ENCODE data around the gene IVNS1ABP. TPM values are rescaled to one million over a fixed set of nuclear protein-coding genes. Genes with fewer than 3 reads are reported as not detected.
"Not testable (repeated sequence)": the region's sequence is repeated elsewhere in the genome, so short reads cannot be mapped to it uniquely, and the experiment has no call there.

IVNS1ABP gene
- total RNA-seq (2021; fragmentation: NEBNext Ultra II Directional; extraction: Animal tissue kit (Norgen Biotek cat#: 25700)), result 10 to 100 TPM; 34.1 to 52.4 (median 41.2) TPM
- long read RNA-seq, full-length matches to known transcripts, result 37 of 62 reads
- long read RNA-seq, partial matches to known transcripts, result 18 of 62 reads
- long read RNA-seq, other reads (novel, unspliced or antisense), result 7 of 62 reads

DNA sequence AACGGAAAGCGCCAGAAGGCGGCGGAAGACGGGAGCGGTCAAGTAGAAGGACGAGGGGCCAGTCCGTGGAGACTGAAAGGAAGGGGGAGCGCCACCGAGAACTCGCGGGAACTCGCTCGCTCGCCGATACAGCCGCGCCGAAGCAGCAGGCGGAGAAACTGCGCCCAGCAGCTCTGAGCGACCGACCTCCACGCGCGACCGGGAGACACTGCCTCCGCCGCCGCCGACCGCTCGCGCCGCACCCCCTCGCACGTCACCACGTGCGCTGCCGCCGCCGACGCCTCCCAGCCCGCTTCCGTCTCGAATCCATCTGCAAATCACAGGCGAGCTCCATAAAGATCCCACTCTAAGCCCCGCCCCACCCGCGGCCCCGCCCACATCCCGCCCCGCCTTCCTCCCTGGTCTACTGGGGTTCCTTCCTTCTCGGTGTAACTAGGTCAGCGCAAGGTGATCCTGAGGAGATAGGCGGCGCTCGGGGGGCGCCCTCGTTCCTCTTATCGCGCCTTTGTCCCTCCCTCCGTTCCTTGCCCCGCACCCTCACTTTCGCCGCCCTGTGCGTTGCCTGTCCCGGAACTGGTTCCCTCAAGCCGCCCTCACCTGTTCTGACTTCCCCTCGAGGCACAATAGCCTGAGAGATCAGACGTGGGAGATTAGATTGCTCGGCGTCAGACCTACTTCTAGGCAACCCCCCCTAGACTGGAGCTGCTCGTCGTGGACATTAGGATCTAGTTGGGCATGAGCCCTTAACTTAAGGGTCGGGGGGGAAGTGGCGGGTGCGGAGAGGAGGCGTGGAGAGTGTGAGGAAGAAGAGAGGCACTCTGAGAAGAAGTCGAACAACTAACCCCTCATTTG, at the start of gene IVNS1ABP:
Gene IVNS1ABP (minus strand): TSS at position 210 of the 852 bp plus-strand sequence. CDS start 7,750 bp downstream, outside the sequence.
- Mint-ChIP-seq H3K27me3 (ENCODE audit: insufficient read depth) (no peaks in the 10 kb centered on the region; the same call in 1 of the 2 replicates), H3K4me1 (ENCODE audit: low read depth) (peaks cover 58% of the 10 kb centered on the region), H3K4me3 (peak within 1 kb of the TSS; percentile 97), H3K9me3 (peaks cover 8% of the 10 kb centered on the region), H3K36me3 (ENCODE audit: low read depth) (peaks cover 12% of the 10 kb centered on the region; the same call in 1 of the 2 replicates), H3K27ac (peak within 1 kb of the TSS; percentile 93)
- peak; percentile 89 for DNase-seq
- TF ChIP-seq CTCF (IDR thresholded peaks at IDR 0.05), result peak; percentile 41

- no peak for DNase-seq
- no peak overlapping the region for H3K4me3 Mint-ChIP-seq
- H3K4me1 Mint-ChIP-seq (ENCODE audit: low read depth), result peaks cover 39% of the 10 kb centered on the region
- no peak for TF ChIP-seq CTCF (IDR thresholded peaks at IDR 0.05)
- peaks cover 7% of the 10 kb centered on the region; the same call in 1 of the 2 replicates for H3K9me3 Mint-ChIP-seq
- no peak overlapping the region for H3K27ac Mint-ChIP-seq
- H3K27me3 Mint-ChIP-seq (ENCODE audit: insufficient read depth), result no peaks in the 10 kb centered on the region; the same call in 1 of the 2 replicates
- H3K36me3 Mint-ChIP-seq (ENCODE audit: low read depth), result no peaks in the 10 kb centered on the region; the same call in 1 of the 2 replicates
Measured at GRCh38 chr1:185365951-185366350, 48.9 kb upstream of the IVNS1ABP start.

DNA sequence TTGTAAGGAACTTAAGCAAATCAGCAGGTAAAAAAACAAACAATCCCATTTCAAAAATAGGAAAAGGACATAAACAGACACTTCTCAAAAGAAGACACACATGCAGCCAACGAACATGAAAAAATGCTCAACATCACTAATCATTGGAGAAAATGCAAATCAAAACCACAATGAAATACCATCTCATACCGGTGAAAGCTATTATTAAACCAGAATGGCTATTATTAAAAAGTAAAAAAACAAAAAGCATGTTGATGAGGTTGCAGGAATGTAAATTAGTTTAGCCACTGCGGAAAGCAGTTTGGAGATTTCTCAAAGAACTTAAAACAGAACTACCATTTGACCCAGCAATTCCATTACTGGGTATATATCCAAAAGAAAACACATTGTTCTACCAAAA, 47.5 kb upstream of the IVNS1ABP start:
- H3K36me3 Mint-ChIP-seq (ENCODE audit: low read depth); H3K9me3 Mint-ChIP-seq: not testable (repeated sequence)

GRCh38 chr1:185363205-185363604, 46.2 kb upstream of the IVNS1ABP start:
- no peaks in the 10 kb centered on the region; the same call in 1 of the 2 replicates for H3K27me3 Mint-ChIP-seq (ENCODE audit: insufficient read depth)
- no peak for TF ChIP-seq CTCF (IDR thresholded peaks at IDR 0.05)
- H3K27ac Mint-ChIP-seq, result no peak overlapping the region
- H3K36me3 Mint-ChIP-seq (ENCODE audit: low read depth), result no peaks in the 10 kb centered on the region; the same call in 1 of the 2 replicates
- H3K9me3 Mint-ChIP-seq, result peaks cover 9% of the 10 kb centered on the region; the same call in 1 of the 2 replicates
- DNase-seq, result no peak
- peaks cover 30% of the 10 kb centered on the region for H3K4me1 Mint-ChIP-seq (ENCODE audit: low read depth)
- H3K4me3 Mint-ChIP-seq, result no peak overlapping the region

More for the DNA sequence above, 47.5 kb upstream of the IVNS1ABP start:
- H3K27me3 Mint-ChIP-seq (ENCODE audit: insufficient read depth); H3K4me3 Mint-ChIP-seq; H3K27ac Mint-ChIP-seq; DNase-seq: not testable (repeated sequence)
- H3K4me1 Mint-ChIP-seq (ENCODE audit: low read depth), result peaks cover 43% of the 10 kb centered on the region

- Mint-ChIP-seq H3K9me3 (peaks cover 9% of the 10 kb centered on the region; the same call in 1 of the 2 replicates), H3K4me3 (no peak overlapping the region), H3K36me3 (ENCODE audit: low read depth) (no peaks in the 10 kb centered on the region; the same call in 1 of the 2 replicates), H3K27me3 (ENCODE audit: insufficient read depth) (no peaks in the 10 kb centered on the region; the same call in 1 of the 2 replicates), H3K27ac (peak overlapping the region; percentile 20; the same call in 1 of the 2 replicates), H3K4me1 (ENCODE audit: low read depth) (peaks cover 21% of the 10 kb centered on the region)
- DNase-seq, result no peak
- no peak for TF ChIP-seq CTCF (IDR thresholded peaks at IDR 0.05)
Measured at GRCh38 chr1:185360714-185361113, 43.7 kb upstream of the IVNS1ABP start.
